Calu3 (cell line): Measurements from ENCODE around the gene SSBP2. TPM values are rescaled to one million over a fixed set of nuclear protein-coding genes. Genes with fewer than 3 reads are reported as not detected.

Experiments used
- BruUV-seq: library from RNA; stranded (reverse); fragments of 400-500 nt; replicated peaks from 2 replicates; lab custom pipeline; 2021; lab: Mats Ljungman, UMichigan
- CTCF ChIA-PET: fragments of 300-600 bp; sonication (Branson Sonifier 250); formaldehyde crosslinking; loops from one replicate; lab custom pipeline; 2022; ENCODE audit warnings: antibody characterized with exemption; lab: Charles Lee
- DNase-seq: peaks from one replicate; pipeline ENCODE4 v3.0.0; 2022
- H3K27ac Mint-ChIP-seq: one replicate; pipeline ENCODE4 v1.8.0; 2022; ENCODE audit warnings: mixed read lengths; ENCODE audit not compliant: unreplicated experiment
- H3K27me3 Mint-ChIP-seq: one replicate; pipeline ENCODE4 v1.8.0; 2022; ENCODE audit warnings: mixed read lengths; ENCODE audit not compliant: unreplicated experiment
- H3K36me3 Mint-ChIP-seq: one replicate; pipeline ENCODE4 v1.8.0; 2022; ENCODE audit warnings: mild to moderate bottlenecking, moderate library complexity, mixed read lengths; ENCODE audit not compliant: insufficient read depth, unreplicated experiment
- H3K4me1 Mint-ChIP-seq: one replicate; pipeline ENCODE4 v1.8.0; 2022; ENCODE audit warnings: mild to moderate bottlenecking, low read depth, mixed read lengths; ENCODE audit not compliant: unreplicated experiment
- H3K4me3 Mint-ChIP-seq: one replicate; pipeline ENCODE4 v1.8.0; 2022; ENCODE audit warnings: mild to moderate bottlenecking, low read depth, moderate library complexity, mixed read lengths; ENCODE audit not compliant: unreplicated experiment
- H3K9me3 Mint-ChIP-seq: one replicate; pipeline ENCODE4 v1.8.0; 2022; ENCODE audit warnings: low read depth, mixed read lengths; ENCODE audit not compliant: unreplicated experiment
- CTCF ChIP-seq: fragments of 200-600 bp; IDR thresholded peaks from one replicate; pipeline ENCODE4 v1.8.0; 2022; ENCODE audit warnings: antibody characterized with exemption; ENCODE audit not compliant: unreplicated experiment
- intact Hi-C: fragments of 100-400 bp; cut with micrococcal nuclease; formaldehyde crosslinking; loops from one replicate; pipeline ENCODE4 v1.10.0; 2022; ENCODE audit not compliant: unreplicated experiment
- total RNA-seq: library from RNA; stranded (reverse); gene quantifications from 2 replicates; pipeline ENCODE4 v1.2.3, GENCODE V29; 2022

The SSBP2 gene
- total RNA-seq, 1 experiment from 2014 or later = 18.9 TPM

GRCh38 chr5:81768935-81769452, 18.1 kb upstream of the SSBP2 start:
- intact Hi-C loops = no loop called here
- BruUV-seq = no TSS peak
- CTCF ChIA-PET = interaction anchor here (1.0 kb wide), 2 partner anchors 10 to 216 kb away, joined by 4 read pairs; no protein-coding TSS in a partner anchor
- peak; percentile 54 for DNase-seq
- no peak overlapping the region for H3K4me3 Mint-ChIP-seq
- H3K4me1 Mint-ChIP-seq = peaks cover 33% of the 10 kb centered on the region
- H3K27ac Mint-ChIP-seq = peak overlapping the region; percentile 84
- H3K36me3 Mint-ChIP-seq = peaks cover 6% of the 10 kb centered on the region
- no peak for TF ChIP-seq CTCF
- no peaks in the 10 kb centered on the region for H3K9me3 Mint-ChIP-seq
- H3K27me3 Mint-ChIP-seq = no peaks in the 10 kb centered on the region

- intact Hi-C loops = no loop called here
- H3K27me3 Mint-ChIP-seq = no peaks in the 10 kb centered on the region
- H3K9me3 Mint-ChIP-seq = no peaks in the 10 kb centered on the region
- BruUV-seq = no TSS peak
- DNase-seq = no peak
- no peak overlapping the region for H3K4me3 Mint-ChIP-seq
- CTCF ChIA-PET = no interaction called here
- peaks cover 23% of the 10 kb centered on the region for H3K4me1 Mint-ChIP-seq
- H3K36me3 Mint-ChIP-seq = peaks cover 6% of the 10 kb centered on the region
- no peak overlapping the region for H3K27ac Mint-ChIP-seq
- no peak for TF ChIP-seq CTCF
Observed at GRCh38 chr5:81767938-81768337, 17.0 kb upstream of the SSBP2 start.

GRCh38 chr5:81767097-81767496, 16.2 kb upstream of the SSBP2 start:
- Mint-ChIP-seq H3K27ac (no peak overlapping the region), H3K36me3 (peaks cover 6% of the 10 kb centered on the region), H3K4me1 (peaks cover 20% of the 10 kb centered on the region), H3K4me3 (no peak overlapping the region), H3K27me3 (no peaks in the 10 kb centered on the region), H3K9me3 (no peaks in the 10 kb centered on the region)
- intact Hi-C loops = no loop called here
- TF ChIP-seq CTCF = no peak
- CTCF ChIA-PET = no interaction called here
- DNase-seq = no peak
- BruUV-seq = no TSS peak

GRCh38 chr5:81766611-81767010, 15.7 kb upstream of the SSBP2 start:
- CTCF ChIA-PET = no interaction called here
- Mint-ChIP-seq H3K4me3 (no peak overlapping the region), H3K9me3 (no peaks in the 10 kb centered on the region), H3K4me1 (peaks cover 20% of the 10 kb centered on the region), H3K27me3 (no peaks in the 10 kb centered on the region), H3K36me3 (peaks cover 6% of the 10 kb centered on the region), H3K27ac (no peak overlapping the region)
- TF ChIP-seq CTCF = no peak
- intact Hi-C loops = no loop called here
- DNase-seq = no peak
- no TSS peak for BruUV-seq
